Glutamatergic neuron (in vitro differentiated cells): ENCODE results near the gene DUSP9. TPM values are rescaled to one million over a fixed set of nuclear protein-coding genes. Genes with fewer than 3 reads are reported as not detected.

Source experiments
- DNase-seq: peaks from one replicate; pipeline ENCODE4 v3.0.0; 2022
- H3K27ac Mint-ChIP-seq: one replicate; pipeline ENCODE4 v1.8.0; 2020; ENCODE audit warnings: mild to moderate bottlenecking, mixed read lengths, inconsistent platforms; ENCODE audit not compliant: unreplicated experiment
- H3K27me3 Mint-ChIP-seq: one replicate; pipeline ENCODE4 v1.8.0; 2020; ENCODE audit warnings: mild to moderate bottlenecking, moderate library complexity, mixed read lengths, inconsistent platforms; ENCODE audit not compliant: unreplicated experiment
- H3K36me3 Mint-ChIP-seq: one replicate; pipeline ENCODE4 v1.8.0; 2020; ENCODE audit warnings: mild to moderate bottlenecking, mixed read lengths, inconsistent platforms; ENCODE audit not compliant: unreplicated experiment
- H3K4me1 Mint-ChIP-seq: one replicate; pipeline ENCODE4 v1.8.0; 2020; ENCODE audit warnings: mild to moderate bottlenecking, low read depth, mixed read lengths, inconsistent platforms; ENCODE audit not compliant: unreplicated experiment
- H3K4me3 Mint-ChIP-seq: one replicate; pipeline ENCODE4 v1.8.0; 2020; ENCODE audit warnings: mild to moderate bottlenecking, mixed read lengths, inconsistent platforms; ENCODE audit not compliant: unreplicated experiment
- H3K9me3 Mint-ChIP-seq: one replicate; pipeline ENCODE4 v1.8.0; 2020; ENCODE audit warnings: mild to moderate bottlenecking, moderate library complexity, mixed read lengths, inconsistent platforms; ENCODE audit not compliant: unreplicated experiment
- CTCF ChIP-seq: fragments of 200-600 bp; sonication (generic); IDR thresholded peaks from one replicate; pipeline ENCODE4 v1.5.0; 2021; ENCODE audit not compliant: partially characterized antibody, unreplicated experiment
- total RNA-seq: library from RNA; stranded (reverse); fragmentation: NEBNext Ultra II Directional; extraction: Animal tissue kit (Norgen Biotek cat#: 25700); gene quantifications from one replicate; pipeline ENCODE4 v1.2.1, GENCODE V29; 2021; ENCODE audit not compliant: unreplicated experiment

DUSP9 gene
- total RNA-seq, 1 donor from 2014 or later, result 0.61 TPM

- Mint-ChIP-seq H3K4me1 (no peaks in the 10 kb centered on the region), H3K36me3 (peaks cover 5% of the 10 kb centered on the region), H3K9me3 (no peaks in the 10 kb centered on the region), H3K27me3 (peaks cover 2% of the 10 kb centered on the region), H3K4me3 (peak overlapping the region; percentile 15), H3K27ac (no peak overlapping the region)
- TF ChIP-seq CTCF, result no peak
- no peak for DNase-seq
These were observed 12.3 kb downstream of the DUSP9 start for GRCh38 chrX:153659268-153659667.

GRCh38 chrX:153662266-153662665 is 15.3 kb downstream of the DUSP9 start:
- peak; percentile 27 for TF ChIP-seq CTCF
- Mint-ChIP-seq H3K4me1 (no peaks in the 10 kb centered on the region), H3K4me3 (no peak overlapping the region), H3K9me3 (peaks cover 2% of the 10 kb centered on the region), H3K36me3 (no peaks in the 10 kb centered on the region), H3K27ac (no peak overlapping the region), H3K27me3 (peaks cover 8% of the 10 kb centered on the region)
- DNase-seq, result peak; percentile 47

GRCh38 chrX:153665726-153666306 is 18.8 kb downstream of the DUSP9 start:
- H3K27me3 Mint-ChIP-seq, result peaks cover 6% of the 10 kb centered on the region
- no peak overlapping the region for H3K4me3 Mint-ChIP-seq
- H3K9me3 Mint-ChIP-seq, result peaks cover 2% of the 10 kb centered on the region
- no peak overlapping the region for H3K27ac Mint-ChIP-seq
- no peaks in the 10 kb centered on the region for H3K4me1 Mint-ChIP-seq
- no peaks in the 10 kb centered on the region for H3K36me3 Mint-ChIP-seq
- TF ChIP-seq CTCF, result no peak
- DNase-seq, result no peak

- peaks cover 6% of the 10 kb centered on the region for H3K27me3 Mint-ChIP-seq
These were observed 20.4 kb downstream of the DUSP9 start for GRCh38 chrX:153667281-153667955.

More at GRCh38 chrX:153667281-153667955, 20.4 kb downstream of the DUSP9 start:
- Mint-ChIP-seq H3K27ac (no peak overlapping the region), H3K9me3 (peaks cover 2% of the 10 kb centered on the region), H3K36me3 (no peaks in the 10 kb centered on the region), H3K4me1 (no peaks in the 10 kb centered on the region), H3K4me3 (peak overlapping the region; percentile 49)
- DNase-seq, result no peak
- no peak for TF ChIP-seq CTCF
